Transverse colon (tissue), 3 donors: Measurements from ENCODE around the gene GNAO1.

Experiments
- CTCF ChIP-seq, 5 experiments: fragments of 200-600 bp in 3 of 5; fragments of 450-650 bp in 2 of 5; sonication (generic) in 3 of 5; IDR thresholded peaks; 1 replicate in 2 of 5; 2 replicates in 3 of 5; pipeline ENCODE4 v1.5.1; 2016 to 2017; ENCODE audit warnings: antibody characterized with exemption in 5 of 5, inconsistent platforms in 3 of 5, mild to moderate bottlenecking in 2 of 5, moderate library complexity in 1 of 5
- EP300 ChIP-seq: sonication (generic); formaldehyde crosslinking; IDR thresholded peaks from one replicate; pipeline ENCODE4 v1.6.1; 2017; ENCODE audit warnings: antibody characterized with exemption, low read depth
- POLR2A ChIP-seq: fragments of 450-650 bp; IDR thresholded peaks from one replicate; pipeline ENCODE4 v1.6.1; 2016; ENCODE audit warnings: antibody characterized with exemption, mild to moderate bottlenecking, moderate library complexity

- TF ChIP-seq POLR2A (no peak), EP300 (no peak), CTCF (IDR thresholded peaks at IDR 0.05) (no peak)
Observed at GRCh38 chr16:56300242-56300623, 108.9 kb downstream of the GNAO1 start.
